Head of caudate nucleus (tissue), 42 donors: ENCODE data around the gene GPRC5C.

Source experiments
- DNase-seq, 42 donors: peaks; one replicate each; pipeline versions ENCODE4 v3.0.0 to v3.0.0-alpha.2; 2020 to 2021; ENCODE audit warnings: mixed read lengths in 7 of 42
- intact Hi-C: fragments of 100-400 bp; cut with DNase I; formaldehyde crosslinking; loops from one replicate; pipeline ENCODE4 v1.15.0; 2022

The GPRC5C gene, protein sequence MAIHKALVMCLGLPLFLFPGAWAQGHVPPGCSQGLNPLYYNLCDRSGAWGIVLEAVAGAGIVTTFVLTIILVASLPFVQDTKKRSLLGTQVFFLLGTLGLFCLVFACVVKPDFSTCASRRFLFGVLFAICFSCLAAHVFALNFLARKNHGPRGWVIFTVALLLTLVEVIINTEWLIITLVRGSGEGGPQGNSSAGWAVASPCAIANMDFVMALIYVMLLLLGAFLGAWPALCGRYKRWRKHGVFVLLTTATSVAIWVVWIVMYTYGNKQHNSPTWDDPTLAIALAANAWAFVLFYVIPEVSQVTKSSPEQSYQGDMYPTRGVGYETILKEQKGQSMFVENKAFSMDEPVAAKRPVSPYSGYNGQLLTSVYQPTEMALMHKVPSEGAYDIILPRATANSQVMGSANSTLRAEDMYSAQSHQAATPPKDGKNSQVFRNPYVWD

GRCh38 chr17:74431568-74432423, at the start of gene GPRC5C:
Gene GPRC5C, plus strand, starts transcription at chr17:74432088. Its CDS starts 7,689 bp downstream, at chr17:74439777.
- intact Hi-C loops: no loop called here
- peak in 29 of 42 donors; percentile 33 to 75 (median 54) for DNase-seq

GRCh38 chr17:74383141-74383540, 48.7 kb upstream of the GPRC5C start:
- no peak for DNase-seq
- intact Hi-C loops: no loop called here

GRCh38 chr17:74385201-74385600, 46.7 kb upstream of the GPRC5C start:
- intact Hi-C loops: no loop called here
- no peak for DNase-seq

DNA sequence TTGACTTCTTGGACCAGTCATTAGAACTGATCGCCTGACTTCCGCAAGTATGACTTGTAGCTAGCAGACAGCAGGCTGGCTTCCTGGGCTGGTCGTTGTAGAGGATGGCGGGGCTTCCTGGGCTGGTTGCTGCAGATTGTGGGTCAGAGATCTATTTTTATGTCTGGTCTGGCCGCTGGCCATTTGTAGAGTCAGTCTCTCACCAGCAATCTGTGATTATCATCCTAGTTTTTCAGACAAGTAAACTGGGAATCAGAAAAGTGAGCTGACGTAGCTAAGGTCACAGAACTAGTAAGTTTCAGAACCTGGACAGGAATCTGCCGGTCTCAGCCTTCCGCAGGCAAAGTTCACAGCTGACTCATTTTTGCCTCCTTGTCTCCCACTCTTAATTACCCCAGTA, 45.5 kb upstream of the GPRC5C start:
- intact Hi-C loops: no loop called here
- peak in 11 of 42 donors; percentile 13 to 56 (median 33) for DNase-seq

GRCh38 chr17:74387365-74388218, 44.3 kb upstream of the GPRC5C start:
- intact Hi-C loops: no loop called here
- no peak for DNase-seq

DNA sequence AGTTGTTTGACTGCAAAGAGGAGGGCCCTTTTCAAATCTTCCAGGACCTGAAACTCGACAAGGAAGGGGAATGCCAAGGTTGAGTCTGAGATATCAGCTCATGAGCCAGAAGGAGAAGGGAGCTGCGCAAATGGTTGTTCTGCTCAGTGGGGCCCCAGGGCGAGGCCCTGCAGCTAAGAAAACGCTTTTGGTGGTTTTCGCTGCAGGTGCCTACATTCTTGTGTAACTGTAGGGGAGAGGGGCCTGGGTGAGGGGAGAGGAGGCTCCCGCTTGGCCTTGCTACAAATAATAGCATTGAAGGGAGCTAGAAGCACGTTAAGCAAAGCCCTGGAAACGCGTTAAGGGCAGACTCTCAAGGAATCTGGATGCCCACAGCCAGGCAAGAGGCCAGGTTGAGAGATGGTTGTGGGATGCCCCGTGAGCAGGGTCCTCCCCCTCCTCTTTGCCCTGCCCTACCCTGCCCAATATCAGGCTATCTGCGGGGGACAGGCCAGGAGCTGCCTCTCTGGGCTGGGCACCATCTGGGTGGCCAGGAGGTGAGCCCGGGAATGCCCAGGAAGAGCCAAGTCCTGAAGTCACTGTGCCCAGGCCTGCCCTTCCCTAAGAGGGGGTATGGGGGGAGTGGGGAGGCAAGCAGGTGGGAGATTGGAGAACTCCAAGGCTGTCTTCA, 42.7 kb upstream of the GPRC5C start:
- intact Hi-C loops: no loop called here
- DNase-seq: no peak

- DNase-seq: no peak
- intact Hi-C loops: no loop called here
These were observed 41.8 kb upstream of the GPRC5C start for GRCh38 chr17:74389937-74390679.

GRCh38 chr17:74390680-74391653, 40.9 kb upstream of the GPRC5C start:
- DNase-seq: no peak
- intact Hi-C loops: no loop called here

GRCh38 chr17:74391771-74392170, 40.1 kb upstream of the GPRC5C start:
- intact Hi-C loops: no loop called here
- no peak for DNase-seq

GRCh38 chr17:74392848-74393247, 39.0 kb upstream of the GPRC5C start:
- intact Hi-C loops: no loop called here
- no peak for DNase-seq

DNA sequence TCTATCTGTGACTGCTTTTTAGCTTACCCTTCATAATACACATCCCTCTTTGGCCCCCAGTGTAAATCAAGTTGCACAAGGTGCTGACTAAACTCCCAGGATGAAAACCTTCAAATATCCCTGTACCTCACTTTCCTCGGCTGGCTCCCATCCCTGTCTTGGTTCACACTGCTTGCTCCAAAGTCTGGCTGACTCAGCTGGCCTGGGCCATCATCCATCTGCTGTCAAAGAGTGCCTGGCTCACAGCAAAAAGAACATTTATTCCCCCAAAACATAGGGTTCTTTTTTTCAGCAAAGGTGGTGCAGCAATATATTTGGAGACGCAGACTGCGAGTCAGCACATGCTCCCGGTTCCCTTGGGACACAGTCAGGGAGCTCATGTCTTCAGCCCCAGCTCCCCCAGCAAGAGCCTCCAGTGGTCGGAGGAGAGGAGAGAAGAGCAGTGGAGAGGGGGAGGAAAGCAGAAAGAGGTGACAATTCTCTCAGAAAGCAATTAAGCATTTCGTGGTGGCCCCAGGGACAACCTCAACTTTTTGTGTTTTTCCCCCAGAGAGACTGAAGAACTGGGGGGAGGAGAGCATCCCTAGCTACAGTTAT, 38.4 kb upstream of the GPRC5C start:
- peak in 19 of 42 donors; percentile 8 to 81 (median 41) for DNase-seq
- intact Hi-C loops: no loop called here

GRCh38 chr17:74394275-74394950, 37.5 kb upstream of the GPRC5C start:
- DNase-seq: no peak
- intact Hi-C loops: no loop called here

DNA sequence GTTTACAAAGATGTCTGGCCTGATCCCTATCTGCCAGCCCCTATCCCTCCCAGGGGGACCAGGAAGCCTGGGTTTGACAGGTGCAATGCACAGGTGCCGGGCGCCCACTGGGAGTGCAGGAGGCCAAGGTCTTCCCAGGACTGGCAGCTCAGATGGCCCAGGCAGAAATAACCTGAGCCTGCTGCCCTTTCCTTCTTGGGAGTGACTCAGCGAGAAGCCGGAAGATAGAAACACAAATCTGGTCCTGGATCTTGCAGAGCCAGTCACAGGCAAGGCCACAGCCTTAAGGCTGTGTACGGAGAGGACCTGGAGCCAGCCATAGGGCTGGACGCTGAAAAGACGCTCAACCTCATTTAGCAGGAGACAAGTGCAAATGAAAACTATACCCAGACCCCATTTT, 36.9 kb upstream of the GPRC5C start:
- DNase-seq: no peak
- intact Hi-C loops: no loop called here

- no peak for DNase-seq
- intact Hi-C loops: no loop called here
These were observed 35.3 kb upstream of the GPRC5C start for GRCh38 chr17:74396567-74396966.

- intact Hi-C loops: no loop called here
- no peak for DNase-seq
These were observed 29.8 kb upstream of the GPRC5C start for GRCh38 chr17:74402048-74402447.
